HAP-1 (cell line): ENCODE measurements around the gene OCSTAMP.

Source experiments
- DNase-seq, 2 experiments: peaks; one replicate each; pipeline ENCODE4 v3.0.0-alpha.2; 2016 to 2020; ENCODE audit warnings: low spot score in 2 of 2
- H3K27me3 ChIP-seq: fragments of 250-450 bp; sonication (Bioruptor Pico); 2 replicates; pipeline ENCODE4 v1.5.1; 2020; ENCODE audit warnings: low read depth, mild to moderate bottlenecking, moderate library complexity
- H3K36me3 ChIP-seq: fragments of 250-450 bp; sonication (Bioruptor Pico); replicated peaks from 2 replicates; pipeline ENCODE4 v1.5.1; 2020; ENCODE audit warnings: mild to moderate bottlenecking
- H3K4me1 ChIP-seq: fragments of 250-450 bp; sonication (Bioruptor Pico); 2 replicates; pipeline ENCODE4 v1.5.1; 2020; ENCODE audit warnings: mild to moderate bottlenecking
- H3K4me3 ChIP-seq: fragments of 250-450 bp; sonication (Bioruptor Pico); 2 replicates; pipeline ENCODE4 v1.5.1; 2020; ENCODE audit warnings: mild to moderate bottlenecking, moderate library complexity
- H3K9me3 ChIP-seq: fragments of 250-450 bp; sonication (Bioruptor Pico); 2 replicates; pipeline ENCODE4 v1.5.1; 2020; ENCODE audit warnings: mild to moderate bottlenecking, moderate library complexity
- in situ Hi-C: fragments of 300-500 bp; cut with MboI; formaldehyde crosslinking; loops from 3 replicates; pipeline ENCODE4 v1.14.3; 2020; ENCODE audit warnings: low sequenced_read_pairs, inconsistent platforms, mixed read lengths

Gene OCSTAMP

DNA sequence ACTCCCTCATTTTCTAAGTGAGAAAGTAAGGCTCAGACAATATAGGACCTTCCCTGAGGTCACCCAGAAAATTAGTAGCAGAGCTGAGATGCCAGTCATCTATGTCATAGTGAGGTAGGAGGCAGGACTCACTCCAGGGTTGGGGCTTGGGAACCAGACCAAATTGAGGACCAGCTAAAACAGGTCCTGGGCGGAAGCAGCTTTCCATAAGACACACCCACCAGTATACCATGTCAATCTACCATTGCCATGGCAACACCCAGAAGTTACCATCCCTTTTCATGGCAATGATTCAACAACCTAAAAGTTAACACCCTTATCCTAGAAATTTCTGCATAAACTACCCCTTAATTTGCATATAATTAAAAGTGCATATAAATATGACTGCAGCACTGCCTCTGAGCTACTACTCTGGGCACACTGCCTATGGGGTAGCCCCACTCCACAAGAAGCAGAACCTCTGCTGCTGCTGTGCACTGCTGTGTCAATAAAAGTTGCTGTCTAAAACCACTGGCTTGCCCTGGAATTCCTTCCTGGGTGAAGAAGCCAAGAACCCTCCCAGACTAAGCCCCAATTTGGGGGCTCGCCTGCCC lies 30.3 kb upstream of the OCSTAMP start:
- no peak for DNase-seq
- in situ Hi-C loops: no loop called here

DNA sequence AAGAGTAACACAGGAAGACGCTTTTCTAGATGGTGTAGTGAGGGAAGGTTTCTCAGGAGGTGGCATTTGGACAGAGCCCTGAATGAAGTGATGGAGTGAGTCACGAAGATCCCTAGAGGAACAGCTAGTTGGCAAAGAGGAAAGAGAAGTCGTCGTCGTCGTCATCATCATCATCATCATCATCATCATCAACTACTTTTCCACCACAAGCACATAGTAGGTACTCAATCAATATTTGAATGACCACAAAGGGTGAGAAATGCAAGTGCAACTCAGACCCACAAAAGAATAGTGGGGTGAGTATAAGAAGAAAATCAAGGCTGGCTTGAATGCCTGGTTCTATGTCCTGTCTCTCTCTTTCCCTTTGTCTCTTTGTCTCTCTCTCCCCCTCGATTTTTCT lies 28.3 kb upstream of the OCSTAMP start:
- H3K9me3 ChIP-seq: no peaks in the 10 kb centered on the region
- H3K4me3 ChIP-seq: no peak overlapping the region
- no peaks in the 10 kb centered on the region for H3K4me1 ChIP-seq
- in situ Hi-C loops: no loop called here
- H3K36me3 ChIP-seq: no peaks in the 10 kb centered on the region
- H3K27me3 ChIP-seq: peaks cover 3% of the 10 kb centered on the region; the same call in 1 of the 2 replicates
- no peak for DNase-seq

More for the DNA sequence above, 30.3 kb upstream of the OCSTAMP start:
- no peaks in the 10 kb centered on the region for H3K36me3 ChIP-seq
- no peaks in the 10 kb centered on the region for H3K4me1 ChIP-seq
- no peaks in the 10 kb centered on the region for H3K27me3 ChIP-seq
- H3K4me3 ChIP-seq: no peak overlapping the region
- no peaks in the 10 kb centered on the region for H3K9me3 ChIP-seq

GRCh38 chr20:46576774-46577395 lies 26.4 kb upstream of the OCSTAMP start:
- H3K27me3 ChIP-seq: peaks cover 10% of the 10 kb centered on the region; the same call in 1 of the 2 replicates
- in situ Hi-C loops: no loop called here
- H3K4me1 ChIP-seq: no peaks in the 10 kb centered on the region
- H3K36me3 ChIP-seq: no peaks in the 10 kb centered on the region
- H3K4me3 ChIP-seq: no peak overlapping the region
- no peak for DNase-seq
- H3K9me3 ChIP-seq: no peaks in the 10 kb centered on the region

GRCh38 chr20:46575937-46576461 lies 25.5 kb upstream of the OCSTAMP start:
- in situ Hi-C loops: no loop called here
- Histone ChIP-seq H3K36me3 (no peaks in the 10 kb centered on the region), H3K4me3 (no peak overlapping the region), H3K9me3 (no peaks in the 10 kb centered on the region), H3K27me3 (peaks cover 10% of the 10 kb centered on the region; the same call in 1 of the 2 replicates), H3K4me1 (no peaks in the 10 kb centered on the region)
- DNase-seq: no peak

DNA sequence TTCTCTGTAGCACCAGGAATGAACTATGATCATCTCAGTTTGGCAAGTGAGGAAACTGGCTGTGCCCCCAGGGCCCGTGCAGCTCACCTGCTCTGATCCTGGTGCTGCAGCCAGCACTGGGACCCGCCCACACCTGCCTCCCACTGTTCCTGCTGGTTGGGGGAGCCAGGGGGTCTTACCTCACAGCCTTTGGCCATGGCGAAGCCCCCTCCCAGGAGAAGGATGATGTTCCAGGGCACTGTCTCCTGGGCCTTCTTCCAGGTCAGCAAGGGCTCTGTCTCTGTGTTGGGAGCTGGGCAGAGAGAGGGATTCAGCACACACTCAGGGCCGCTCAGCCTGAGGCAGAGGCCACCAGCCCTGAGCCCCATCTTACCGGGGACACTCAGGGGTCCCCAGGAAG lies 24.9 kb upstream of the OCSTAMP start:
- H3K36me3 ChIP-seq: no peaks in the 10 kb centered on the region
- DNase-seq: no peak
- H3K4me1 ChIP-seq: no peaks in the 10 kb centered on the region
- in situ Hi-C loops: no loop called here
- no peaks in the 10 kb centered on the region for H3K9me3 ChIP-seq
- H3K4me3 ChIP-seq: no peak overlapping the region
- peaks cover 10% of the 10 kb centered on the region; the same call in 1 of the 2 replicates for H3K27me3 ChIP-seq

DNA sequence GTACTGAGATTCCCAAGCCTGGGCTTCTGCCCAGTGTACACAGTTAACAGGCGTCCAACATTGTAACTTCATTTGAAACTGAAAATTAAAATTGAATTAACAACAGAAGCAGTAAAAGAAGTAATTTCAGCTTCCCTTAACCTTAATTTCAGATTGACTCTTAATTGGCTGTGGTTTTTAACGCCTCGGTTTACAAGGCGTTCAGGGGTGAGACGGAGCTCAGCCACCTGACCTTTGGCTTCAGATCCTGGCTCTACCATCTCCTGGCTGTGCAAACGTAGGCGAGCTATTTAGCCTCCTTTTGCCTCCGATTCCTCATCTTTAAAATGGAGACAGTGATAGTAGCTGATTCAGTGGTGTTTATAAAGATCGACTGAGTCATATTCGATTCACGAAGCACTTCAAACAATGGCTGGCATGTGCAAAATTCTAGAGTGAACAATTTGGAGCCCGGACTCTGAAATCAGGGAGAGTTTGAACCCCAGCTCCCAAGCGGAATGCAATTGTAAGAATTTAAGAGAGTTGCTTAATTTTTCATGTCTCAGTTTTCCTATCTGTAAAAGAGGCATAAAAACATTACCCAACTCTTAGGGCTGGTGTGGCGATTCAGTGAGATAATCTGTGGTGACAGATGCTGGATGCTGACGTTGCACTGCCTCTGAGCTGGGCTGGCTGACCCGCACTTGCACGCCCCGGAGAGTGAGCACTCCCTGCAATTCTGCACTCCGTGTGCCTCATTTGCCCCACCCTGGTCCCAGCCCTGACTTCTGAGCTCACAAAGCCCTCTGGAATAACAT lies 23.5 kb upstream of the OCSTAMP start:
- no peaks in the 10 kb centered on the region for H3K4me1 ChIP-seq
- in situ Hi-C loops: no loop called here
- H3K4me3 ChIP-seq: no peak overlapping the region
- H3K27me3 ChIP-seq: peaks cover 10% of the 10 kb centered on the region; the same call in 1 of the 2 replicates
- no peaks in the 10 kb centered on the region for H3K36me3 ChIP-seq
- no peak for DNase-seq
- H3K9me3 ChIP-seq: no peaks in the 10 kb centered on the region

- in situ Hi-C loops: no loop called here
- no peak for DNase-seq
- Histone ChIP-seq H3K9me3 (no peaks in the 10 kb centered on the region), H3K4me1 (no peaks in the 10 kb centered on the region), H3K27me3 (peaks cover 10% of the 10 kb centered on the region; the same call in 1 of the 2 replicates), H3K4me3 (no peak overlapping the region), H3K36me3 (no peaks in the 10 kb centered on the region)
Observed at GRCh38 chr20:46573234-46573633, 22.8 kb upstream of the OCSTAMP start.

- DNase-seq: no peak
- in situ Hi-C loops: no loop called here
- Histone ChIP-seq H3K27me3 (peaks cover 10% of the 10 kb centered on the region; the same call in 1 of the 2 replicates), H3K9me3 (no peaks in the 10 kb centered on the region), H3K4me3 (no peak overlapping the region), H3K4me1 (no peaks in the 10 kb centered on the region), H3K36me3 (no peaks in the 10 kb centered on the region)
Observed at GRCh38 chr20:46572790-46573189, 22.3 kb upstream of the OCSTAMP start.

- DNase-seq: no peak
- in situ Hi-C loops: no loop called here
Observed at GRCh38 chr20:46572153-46572552, 21.7 kb upstream of the OCSTAMP start.

DNA sequence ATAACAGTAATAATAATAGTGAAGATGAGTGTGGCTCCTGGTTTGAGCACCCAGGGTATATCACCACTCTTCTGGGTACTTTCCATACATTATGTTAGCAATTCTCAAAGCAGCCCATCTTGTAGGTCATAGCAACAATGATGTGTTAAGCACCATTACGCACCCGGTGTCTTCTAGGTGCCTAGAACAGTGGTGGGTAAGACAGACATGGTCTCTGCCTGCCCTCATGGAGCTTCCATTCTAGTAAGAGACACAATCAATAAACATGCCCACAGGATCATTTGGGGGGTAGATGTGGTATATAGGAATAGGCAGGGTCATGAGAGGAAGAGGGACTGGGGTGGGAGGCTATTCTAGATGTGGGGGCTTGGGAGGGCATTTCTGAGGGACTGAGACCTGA lies 21.0 kb upstream of the OCSTAMP start:
- no peaks in the 10 kb centered on the region for H3K36me3 ChIP-seq
- H3K9me3 ChIP-seq: no peaks in the 10 kb centered on the region
- H3K4me1 ChIP-seq: no peaks in the 10 kb centered on the region
- H3K4me3 ChIP-seq: no peak overlapping the region
- peaks cover 10% of the 10 kb centered on the region; the same call in 1 of the 2 replicates for H3K27me3 ChIP-seq
- DNase-seq: no peak
- in situ Hi-C loops: no loop called here

More at GRCh38 chr20:46572153-46572552, 21.7 kb upstream of the OCSTAMP start:
- H3K9me3 ChIP-seq: no peaks in the 10 kb centered on the region
- no peak overlapping the region for H3K4me3 ChIP-seq
- no peaks in the 10 kb centered on the region for H3K4me1 ChIP-seq
- H3K36me3 ChIP-seq: no peaks in the 10 kb centered on the region
- H3K27me3 ChIP-seq: peaks cover 10% of the 10 kb centered on the region; the same call in 1 of the 2 replicates

DNA sequence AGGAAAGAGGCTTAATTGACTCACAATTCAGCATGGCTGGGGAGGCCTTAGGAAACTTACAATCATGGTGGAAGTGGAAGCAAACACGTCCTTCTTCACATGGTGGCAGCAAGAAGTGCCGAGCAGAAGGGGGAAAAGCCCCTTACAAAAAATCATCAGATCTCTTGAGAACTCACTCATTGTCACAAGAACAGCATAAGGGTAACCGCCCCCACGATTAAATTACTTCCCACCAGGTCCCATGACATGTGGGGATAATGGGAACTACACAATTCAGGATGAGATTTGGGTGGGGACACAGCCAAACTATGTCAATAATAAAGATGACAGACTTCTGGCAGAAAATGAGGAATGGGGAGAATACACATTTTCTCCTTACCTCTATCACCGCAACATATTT lies 20.5 kb upstream of the OCSTAMP start:
- in situ Hi-C loops: no loop called here
- H3K27me3 ChIP-seq: peaks cover 10% of the 10 kb centered on the region; the same call in 1 of the 2 replicates
- DNase-seq: no peak
- no peak overlapping the region for H3K4me3 ChIP-seq
- H3K9me3 ChIP-seq: no peaks in the 10 kb centered on the region
- no peaks in the 10 kb centered on the region for H3K36me3 ChIP-seq
- no peaks in the 10 kb centered on the region for H3K4me1 ChIP-seq

- in situ Hi-C loops: no loop called here
- Histone ChIP-seq H3K4me1 (no peaks in the 10 kb centered on the region), H3K4me3 (no peak overlapping the region), H3K9me3 (no peaks in the 10 kb centered on the region), H3K36me3 (no peaks in the 10 kb centered on the region), H3K27me3 (peaks cover 7% of the 10 kb centered on the region; the same call in 1 of the 2 replicates)
- no peak for DNase-seq
Observed at GRCh38 chr20:46569961-46570360, 19.5 kb upstream of the OCSTAMP start.

DNA sequence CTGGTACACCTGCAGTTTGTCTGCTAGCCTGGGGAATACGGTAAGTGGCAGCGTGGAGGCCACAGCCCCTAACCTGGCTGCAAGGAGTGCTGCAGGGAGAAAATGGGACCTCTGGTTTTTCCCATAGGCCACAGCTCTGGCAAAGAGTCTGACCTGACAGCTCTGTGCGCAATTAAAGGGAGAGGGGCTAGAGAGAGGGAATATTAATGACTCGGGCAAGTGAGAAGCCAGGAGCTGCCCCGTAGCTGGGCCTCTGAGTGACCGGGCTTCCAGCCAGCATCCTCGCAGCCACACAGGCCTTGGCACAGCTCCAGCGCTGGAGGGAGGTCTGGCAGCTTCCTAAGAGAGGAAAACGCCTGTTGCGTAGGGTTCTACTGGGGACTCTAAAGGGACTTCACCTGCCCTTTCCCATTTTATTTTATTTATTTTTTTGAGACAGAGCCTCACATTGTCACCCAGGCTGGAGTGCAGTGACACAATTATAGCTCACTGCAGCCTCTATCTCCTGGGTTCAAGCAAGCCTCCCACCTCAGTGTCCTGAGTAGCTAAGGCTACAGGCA lies 18.2 kb upstream of the OCSTAMP start:
- H3K36me3 ChIP-seq: no peaks in the 10 kb centered on the region
- H3K4me1 ChIP-seq: no peaks in the 10 kb centered on the region

More for the DNA sequence above, 18.2 kb upstream of the OCSTAMP start:
- Histone ChIP-seq H3K9me3 (no peaks in the 10 kb centered on the region), H3K27me3 (peaks cover 8% of the 10 kb centered on the region; the same call in 1 of the 2 replicates), H3K4me3 (no peak overlapping the region)
- DNase-seq: peak in 1 of 2 experiments; percentile 50
- in situ Hi-C loops: no loop called here
